GM19193 (cell line): ENCODE data around the gene NES.

Experiments
- POLR2A ChIP-seq: IDR thresholded peaks from 4 replicates; pipeline ENCODE4 v1.6.1; 2011; ENCODE audit not compliant: insufficient read depth, insufficient read length; ENCODE audit errors: extremely low read depth

Gene NES

DNA sequence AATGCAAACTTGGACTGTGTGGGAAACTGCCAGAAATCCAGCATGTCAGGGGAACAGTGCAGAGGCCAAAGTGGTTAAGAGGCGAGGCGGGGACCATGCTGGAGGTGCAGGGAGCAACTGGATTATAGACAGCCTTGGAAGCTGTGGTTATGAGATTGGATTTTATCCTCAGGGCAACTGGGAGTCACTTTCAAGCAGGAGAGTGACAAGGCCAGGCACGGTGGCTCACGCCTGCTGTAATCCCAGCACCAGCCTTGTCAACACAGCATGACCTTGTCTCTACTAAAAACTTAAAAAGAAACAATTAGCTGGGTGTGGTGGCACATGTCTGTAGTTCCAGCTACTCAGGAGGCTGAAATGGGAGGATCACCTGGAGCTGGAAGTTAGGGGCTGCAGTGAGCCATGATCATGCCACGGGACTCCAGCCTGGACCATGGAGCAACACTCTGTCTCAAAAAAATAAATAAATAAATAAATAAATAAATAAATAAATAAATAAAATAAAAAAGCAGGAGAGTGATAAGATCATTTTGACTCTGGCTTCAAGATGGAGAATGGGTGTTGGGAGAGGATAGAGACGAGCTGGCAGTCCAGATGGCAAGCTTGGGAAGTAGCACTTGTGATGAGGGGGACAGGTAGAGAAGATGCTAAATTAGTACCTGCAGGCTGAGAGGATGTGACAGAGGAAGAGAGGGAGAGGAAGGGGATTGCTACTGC lies 54.5 kb downstream of the NES start:
- no peak for TF ChIP-seq POLR2A

DNA sequence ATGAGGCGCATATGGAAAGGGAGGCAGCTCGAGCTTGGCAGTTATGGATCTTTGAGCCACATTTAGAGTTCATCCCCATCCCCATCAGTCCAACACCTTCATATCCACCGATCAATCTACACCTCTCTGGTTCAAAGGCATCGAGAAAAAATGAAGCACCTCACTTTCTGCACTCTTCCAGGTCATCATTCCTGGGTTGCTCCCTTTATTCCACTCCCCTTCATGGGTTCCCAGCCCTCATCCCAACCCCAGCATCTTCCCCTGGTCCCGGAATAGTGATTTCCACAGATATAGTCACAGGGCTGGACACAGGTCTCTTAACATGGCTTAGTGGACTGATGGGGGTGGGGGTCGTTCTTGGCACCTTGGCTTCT lies 57.6 kb downstream of the NES start:
- no peak for TF ChIP-seq POLR2A

DNA sequence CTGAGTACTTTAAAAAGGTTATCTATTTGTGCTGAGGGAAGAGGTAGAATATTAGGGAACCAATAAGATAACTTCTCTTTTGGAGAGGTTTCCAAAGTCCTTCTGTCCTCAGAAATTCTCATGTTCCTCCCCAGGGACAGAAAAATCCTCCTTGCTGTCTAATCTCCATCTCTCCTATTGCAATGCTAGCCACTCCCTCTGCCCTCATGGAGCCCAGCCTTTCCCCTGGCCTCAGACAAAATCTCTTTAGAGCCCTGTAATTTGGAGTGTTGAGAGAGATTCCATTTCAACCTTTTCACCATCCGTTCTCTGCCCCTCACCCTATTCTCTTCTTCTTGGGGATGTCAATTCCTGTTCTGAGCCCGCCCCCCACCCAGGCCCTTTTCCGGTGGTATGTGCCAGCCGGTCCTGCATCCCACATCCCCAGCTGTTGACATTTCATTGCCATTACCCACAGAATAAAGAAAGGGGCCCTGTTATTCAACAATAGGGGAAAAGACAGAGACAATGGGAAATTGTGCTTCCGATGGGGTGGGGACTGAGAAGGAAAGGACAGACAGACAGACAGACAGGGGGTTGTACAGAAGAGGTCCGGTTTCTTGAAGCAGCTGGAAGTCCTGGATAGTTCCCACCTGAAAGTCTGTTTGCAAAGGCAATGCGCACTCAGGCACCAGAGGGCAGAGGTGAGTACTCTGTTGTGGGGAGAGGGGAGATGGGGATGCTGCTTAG lies 58.2 kb downstream of the NES start, which contains the start of gene HAPLN2:
Gene HAPLN2, plus strand, starts transcription at position 563 of the 729 bp plus-strand sequence. CDS start 4,076 bp downstream, outside the sequence.
- TF ChIP-seq POLR2A, result no peak
